OCI-LY7 (cell line): ENCODE measurements around the gene UMAD1. TPM values are rescaled to one million over a fixed set of nuclear protein-coding genes. Genes with fewer than 3 reads are reported as not detected.

Source experiments
- BruUV-seq: library from RNA; stranded (reverse); fragments of 400-500 nt; replicated peaks from 2 replicates; lab custom pipeline; 2021; lab: Mats Ljungman, UMichigan
- CTCF ChIA-PET: fragments of 300-600 bp; sonication (Branson Sonifier 250); formaldehyde crosslinking; loops from one replicate; lab custom pipeline; 2022; ENCODE audit warnings: antibody characterized with exemption; ENCODE audit not compliant: unreplicated experiment; lab: Charles Lee
- POLR2A ChIA-PET: fragments of 300-600 bp; sonication (Branson Sonifier 250); formaldehyde crosslinking; loops from one replicate; lab custom pipeline; 2022; ENCODE audit warnings: antibody characterized with exemption; lab: Charles Lee
- DNase-seq: peaks from one replicate; pipeline ENCODE4 v3.0.0-alpha.2; 2015; ENCODE audit warnings: low spot score
- H2AFZ ChIP-seq: fragments of 200-600 bp; sonication (generic), shearing (Covaris generic); 2 replicates; pipeline ENCODE4 v1.6.1; 2014; ENCODE audit warnings: mild to moderate bottlenecking, antibody characterized with exemption, low read length, moderate library complexity
- H3K27ac ChIP-seq: fragments of 200-600 bp; sonication (generic); 2 replicates; pipeline ENCODE4 v1.5.1; 2014; ENCODE audit warnings: mixed run types, low read depth, mild to moderate bottlenecking, moderate library complexity, low read length, inconsistent platforms; ENCODE audit not compliant: poor library complexity, severe bottlenecking
- H3K36me3 ChIP-seq: fragments of 200-600 bp; sonication (generic); 2 replicates; pipeline ENCODE4 v1.6.1; 2014; ENCODE audit warnings: mild to moderate bottlenecking, antibody characterized with exemption, low read length, moderate library complexity, mixed read lengths; ENCODE audit not compliant: insufficient read depth
- H3K4me1 ChIP-seq: fragments of 200-600 bp; sonication (generic); 2 replicates; pipeline ENCODE4 v1.5.1; 2014; ENCODE audit warnings: mild to moderate bottlenecking, low read length; ENCODE audit not compliant: insufficient read depth, poor library complexity, severe bottlenecking
- H3K4me2 ChIP-seq: fragments of 200-600 bp; sonication (generic); 2 replicates; pipeline ENCODE4 v1.6.1; 2014; ENCODE audit warnings: mild to moderate bottlenecking, low read length
- H3K4me3 ChIP-seq: fragments of 200-600 bp; sonication (generic); 2 replicates; pipeline ENCODE4 v1.5.1; 2014; ENCODE audit warnings: mild to moderate bottlenecking, low read depth, low read length; ENCODE audit not compliant: poor library complexity, severe bottlenecking
- H3K79me2 ChIP-seq: fragments of 200-600 bp; sonication (generic); 2 replicates; pipeline ENCODE4 v1.6.1; 2016; ENCODE audit warnings: low read depth, mild to moderate bottlenecking, low read length, moderate library complexity, mixed read lengths; ENCODE audit not compliant: insufficient read depth
- H3K9me2 ChIP-seq: fragments of 200-600 bp; sonication (generic); 2 replicates; pipeline ENCODE4 v1.6.1; 2016; ENCODE audit warnings: mild to moderate bottlenecking, low read length, mixed read lengths; ENCODE audit not compliant: insufficient read depth
- H3K9me3 ChIP-seq: fragments of 200-600 bp; sonication (generic); 2 replicates; pipeline ENCODE4 v1.6.1; 2014; ENCODE audit warnings: mild to moderate bottlenecking, mixed run types, low read length, mixed read lengths
- H4K20me1 ChIP-seq: fragments of 200-600 bp; sonication (generic); 2 replicates; pipeline ENCODE4 v1.6.1; 2014; ENCODE audit warnings: mild to moderate bottlenecking, antibody characterized with exemption, low read length, moderate library complexity, mixed read lengths; ENCODE audit not compliant: insufficient read depth
- CTCF ChIP-seq: fragments of 200-600 bp; sonication (generic); conservative IDR thresholded peaks from 2 replicates; pipeline ENCODE4 v1.5.1; 2014; ENCODE audit warnings: mild to moderate bottlenecking, antibody characterized with exemption, low read length, moderate library complexity, mixed read lengths
- EZH2phosphoT487 ChIP-seq: fragments of 200-600 bp; sonication (generic); IDR thresholded peaks from 2 replicates; pipeline ENCODE4 v1.6.1; 2018; ENCODE audit warnings: low read depth, borderline replicate concordance, mild to moderate bottlenecking, mixed run types, antibody characterized with exemption, low read length, moderate library complexity, mixed read lengths
- intact Hi-C: fragments of 100-400 bp; cut with micrococcal nuclease; formaldehyde crosslinking; loops from one replicate; pipeline ENCODE4 v1.10.0; 2022; ENCODE audit not compliant: unreplicated experiment
- total RNA-seq, 2 experiments: library from RNA; depleted of rRNA in 1 of 2; stranded (reverse); fragments of >200 nt in 1 of 2; shearing (Covaris generic) in 1 of 2; gene quantifications; 2 replicates each; pipeline ENCODE4 v1.2.3, GENCODE V29; 2014 to 2022

UMAD1 gene
- total RNA-seq, 2 experiments from 2014 or later = 8.7 to 15.2 TPM

GRCh38 chr7:7913504-7913903 is 273.0 kb downstream of the UMAD1 start:
- Histone ChIP-seq H3K4me1 (peaks cover 20% of the 10 kb centered on the region), H3K4me3 (no peak overlapping the region), H2AFZ (no peak overlapping the region), H3K79me2 (no peaks in the 10 kb centered on the region), H3K27ac (no peak overlapping the region), H3K9me2 (no peaks in the 10 kb centered on the region), H3K4me2 (no peak overlapping the region), H3K36me3 (no peaks in the 10 kb centered on the region; the same call in 1 of the 2 replicates), H4K20me1 (no peaks in the 10 kb centered on the region), H3K9me3 (no peaks in the 10 kb centered on the region)
- intact Hi-C loops = no loop called here
- ChIA-PET CTCF (no interaction called here), POLR2A (interaction anchor here (0.7 to 0.9 kb wide), 2 partner anchors 30 to 51 kb away, joined by 3 read pairs; no protein-coding TSS in a partner anchor)
- no peak for TF ChIP-seq CTCF
- TF ChIP-seq EZH2phosphoT487 = no peak
- no TSS peak for BruUV-seq
- no peak for DNase-seq

- peaks cover 27% of the 10 kb centered on the region for H3K4me1 ChIP-seq
- no peak for DNase-seq
- H3K79me2 ChIP-seq = no peaks in the 10 kb centered on the region
- H3K9me2 ChIP-seq = no peaks in the 10 kb centered on the region
- H3K27ac ChIP-seq = no peak overlapping the region
- POLR2A ChIA-PET = no interaction called here
- CTCF ChIA-PET = no interaction called here
- no peaks in the 10 kb centered on the region for H4K20me1 ChIP-seq
- intact Hi-C loops = no loop called here
- no peak for TF ChIP-seq EZH2phosphoT487
- TF ChIP-seq CTCF = no peak
- no peaks in the 10 kb centered on the region for H3K9me3 ChIP-seq
- BruUV-seq = no TSS peak
- no peak overlapping the region for H3K4me3 ChIP-seq
- no peak overlapping the region for H2AFZ ChIP-seq
- H3K36me3 ChIP-seq = no peaks in the 10 kb centered on the region; the same call in 1 of the 2 replicates
- no peak overlapping the region for H3K4me2 ChIP-seq
Measured at GRCh38 chr7:7914547-7914946, 274.0 kb downstream of the UMAD1 start.

GRCh38 chr7:7916064-7916463 is 275.5 kb downstream of the UMAD1 start:
- no peaks in the 10 kb centered on the region for H3K9me2 ChIP-seq
- no TSS peak for BruUV-seq
- DNase-seq = no peak
- no peak overlapping the region for H3K4me3 ChIP-seq
- H3K79me2 ChIP-seq = peaks cover 5% of the 10 kb centered on the region; the same call in 1 of the 2 replicates
- no peak overlapping the region for H3K27ac ChIP-seq
- no peak overlapping the region for H2AFZ ChIP-seq
- H3K4me1 ChIP-seq = peaks cover 41% of the 10 kb centered on the region
- intact Hi-C loops = no loop called here
- H3K9me3 ChIP-seq = no peaks in the 10 kb centered on the region
- no peaks in the 10 kb centered on the region; the same call in 1 of the 2 replicates for H3K36me3 ChIP-seq
- TF ChIP-seq EZH2phosphoT487 (no peak), CTCF (no peak)
- ChIA-PET CTCF (no interaction called here), POLR2A (no interaction called here)
- no peak overlapping the region for H3K4me2 ChIP-seq
- H4K20me1 ChIP-seq = no peaks in the 10 kb centered on the region
